A549 treated with RU486 at 1 μM for 4 hours (cell line): Measurements from ENCODE around the gene NOXRED1. TPM values are rescaled to one million over a fixed set of nuclear protein-coding genes. Genes with fewer than 3 reads are reported as not detected.

ENCODE experiments used
- total RNA-seq: library from RNA; stranded (reverse); fragments of 200-300 nt; extraction: Qiagen RNA extraction; gene quantifications from 5 replicates; pipeline ENCODE4 v1.2.3, GENCODE V29; 2022; ENCODE audit warnings: low read depth

The NOXRED1 gene
- 0.07 to 0.14 TPM in 2 of 5 replicates, not detected in the others for total RNA-seq

GRCh38 chr14:77423423-77423822 is at the start of gene NOXRED1:
TSS of gene NOXRED1 (minus strand) at chr14:77423523. CDS start at chr14:77422889, 634 bp downstream.

GRCh38 chr14:77457522-77458248 is 34.4 kb upstream of the NOXRED1 start, which contains the start of the genes AHSA1 and VIPAS39:
TSS of gene AHSA1 (plus strand) at chr14:77458093. CDS start at chr14:77458190, 97 bp downstream.
TSS of gene VIPAS39 (minus strand) at chr14:77457601. CDS start at chr14:77454102, 3,499 bp downstream.

GRCh38 chr14:77376771-77377501 is 46.4 kb downstream of the NOXRED1 start, which contains the start of the genes SAMD15 and TMED8:
TSS of gene SAMD15 (plus strand) at chr14:77377379. CDS start at chr14:77377419, 40 bp downstream.
TSS of gene TMED8 (minus strand) at chr14:77377094. CDS start at chr14:77377053, 41 bp downstream.

Other genes with a start within 250 kb of the NOXRED1 start
- 0.45 to 1.0 TPM (median 0.76 TPM) in 5 replicates for gene TMEM63C, start 241.7 kb downstream of the NOXRED1 start, total RNA-seq
- gene NGB, start 152.3 kb downstream of the NOXRED1 start, total RNA-seq: not detected in 5 replicates
- gene POMT2, start 102.6 kb downstream of the NOXRED1 start, total RNA-seq: 31.6 to 41.6 TPM (median 31.8 TPM) in 5 replicates
- 30.5 to 34.6 TPM (median 31.8 TPM) in 5 replicates for gene GSTZ1, start 102.5 kb downstream of the NOXRED1 start, total RNA-seq
- gene TMED8, start 46.4 kb downstream of the NOXRED1 start, total RNA-seq: 3.0 to 8.1 TPM (median 7.6 TPM) in 5 replicates
- gene SAMD15, start 46.1 kb downstream of the NOXRED1 start, total RNA-seq: 1.4 to 3.3 TPM (median 2.1 TPM) in 5 replicates
- gene VIPAS39, start 34.1 kb upstream of the NOXRED1 start, total RNA-seq: 13.0 to 14.1 TPM (median 13.4 TPM) in 5 replicates
- gene AHSA1, start 34.6 kb upstream of the NOXRED1 start, total RNA-seq: 234 to 329 TPM (median 287 TPM) in 5 replicates
- 0.40 to 0.57 TPM (median 0.46 TPM) in 5 replicates for gene ISM2, start 75.3 kb upstream of the NOXRED1 start, total RNA-seq
- 23.6 to 31.9 TPM (median 27.5 TPM) in 5 replicates for gene SPTLC2, start 193.1 kb upstream of the NOXRED1 start, total RNA-seq